HK-2 (cell line): Measurements from ENCODE around the gene DPH7.
"Not testable (repeated sequence)": the region's sequence is repeated elsewhere in the genome, so short reads cannot be mapped to it uniquely, and the experiment has no call there.

Experiments
- DNase-seq: peaks from one replicate; pipeline ENCODE4 v3.0.0-alpha.2; 2018; ENCODE audit not compliant: unreplicated experiment

DPH7 gene

DNA sequence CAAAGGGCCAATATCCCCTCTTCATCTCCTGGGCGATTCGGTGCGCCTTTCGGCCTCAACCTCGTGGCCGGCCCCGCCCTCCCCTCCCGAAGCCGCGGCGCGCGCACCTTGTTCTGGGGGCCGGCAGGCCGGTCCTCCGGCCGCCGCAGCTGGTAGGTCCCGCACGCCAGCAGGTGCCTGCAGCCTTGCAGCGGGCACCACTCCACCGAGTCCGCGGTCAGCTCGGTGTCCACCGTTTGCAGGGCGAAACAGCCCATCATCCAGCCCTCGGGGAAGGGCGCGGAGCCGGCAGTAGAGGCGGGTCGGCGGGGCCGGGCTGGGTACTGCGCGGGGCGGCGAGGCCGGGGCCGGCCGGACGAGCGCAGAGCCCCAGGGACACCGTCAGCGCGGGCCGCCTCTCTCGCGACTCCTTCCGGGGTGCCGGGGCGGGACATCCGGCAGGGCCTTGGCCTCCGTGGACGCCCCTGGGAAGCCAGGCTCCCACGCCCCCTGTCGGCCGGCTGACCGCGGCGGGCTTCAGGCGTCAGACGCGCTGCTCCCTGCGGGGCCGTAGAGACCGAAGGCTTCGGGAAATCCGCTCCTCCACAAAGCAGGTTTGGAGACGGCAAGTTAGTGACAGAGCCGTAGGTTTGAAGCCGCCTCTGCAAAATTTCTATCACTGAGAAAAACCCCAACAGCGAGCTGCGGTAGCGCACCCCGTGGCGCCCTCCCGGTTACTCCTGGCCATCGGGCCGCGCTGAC lies at the start of gene DPH7:
Gene DPH7 (minus strand): TSS at position 408 of the 741 bp plus-strand sequence. CDS start 148 bp downstream, at position 260.
- DNase-seq = peak; percentile 95

GRCh38 chr9:137627406-137627805 lies 48.7 kb upstream of the DPH7 start:
- DNase-seq = not testable (repeated sequence)

DNA sequence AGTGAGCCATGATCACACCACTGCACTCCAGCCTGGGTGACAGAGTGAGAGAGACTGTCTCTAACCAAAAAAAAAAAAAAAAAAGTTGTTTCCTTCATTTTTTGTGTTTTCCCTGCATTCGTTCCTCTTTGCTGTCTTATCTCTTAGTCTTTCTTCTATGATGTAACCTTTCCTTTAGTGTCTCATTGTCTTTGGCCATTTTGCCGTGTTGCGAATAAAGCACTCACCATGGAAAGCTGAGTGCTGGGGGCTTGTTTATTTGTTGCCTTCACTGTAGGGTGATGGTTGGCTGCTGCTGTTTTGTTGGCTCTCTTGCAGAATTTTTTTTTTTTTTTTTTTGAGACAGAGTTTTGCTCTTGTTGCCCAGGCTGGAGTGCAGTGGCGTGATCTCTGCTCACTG lies 47.7 kb upstream of the DPH7 start:
- DNase-seq = no peak

GRCh38 chr9:137622211-137622610 lies 43.5 kb upstream of the DPH7 start:
- DNase-seq = not testable (repeated sequence)

DNA sequence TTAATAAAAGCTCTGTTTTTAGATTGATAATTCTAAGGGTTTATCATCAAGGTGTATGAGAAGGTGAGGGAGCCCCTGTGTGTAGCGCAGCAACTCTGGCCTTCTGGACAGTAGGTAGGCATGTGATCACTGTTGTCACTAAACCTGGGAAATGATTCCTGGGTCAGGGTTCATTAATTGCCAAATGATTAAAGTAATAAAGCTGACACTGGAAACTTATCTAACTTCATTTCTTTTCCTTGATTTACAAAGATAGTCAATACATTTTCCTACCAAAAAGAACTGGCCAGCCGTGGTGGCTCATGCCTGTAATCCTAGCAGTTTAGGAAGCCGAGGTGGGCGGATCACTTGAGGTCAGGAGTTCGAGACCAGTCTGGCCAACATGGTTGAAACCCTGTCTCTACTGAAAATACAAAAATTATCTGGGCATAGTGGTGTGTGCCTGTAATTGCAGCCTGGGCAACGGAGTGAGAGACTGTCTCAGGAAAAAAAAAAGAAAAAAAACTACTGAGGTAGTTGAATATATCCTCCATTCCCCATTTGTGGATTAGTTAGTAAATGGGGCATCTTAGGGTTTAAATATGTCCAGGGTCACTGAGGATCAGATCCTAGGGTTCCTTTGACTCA lies 42.5 kb upstream of the DPH7 start:
- no peak for DNase-seq

DNA sequence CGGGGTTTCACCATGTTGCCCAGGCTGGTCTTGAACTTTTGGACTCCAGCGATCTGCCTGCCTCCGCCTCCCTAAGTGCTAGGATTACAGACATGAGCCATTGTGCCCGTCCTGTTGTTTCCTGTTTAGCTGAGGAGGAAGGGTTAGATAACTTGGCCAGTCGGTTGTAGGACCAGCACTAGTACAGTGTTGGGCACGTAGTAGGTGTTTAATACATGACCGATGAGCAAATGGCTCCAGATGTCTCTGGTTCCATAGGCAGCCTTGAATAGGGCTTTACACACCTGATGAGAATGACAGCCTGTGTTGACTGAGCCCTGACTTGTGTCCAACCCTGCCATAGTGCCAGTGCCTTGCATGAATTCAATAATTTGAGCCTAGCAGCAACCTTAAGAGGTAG lies 41.9 kb upstream of the DPH7 start:
- no peak for DNase-seq

- no peak for DNase-seq
These were observed 41.3 kb upstream of the DPH7 start for GRCh38 chr9:137620048-137620405.

DNA sequence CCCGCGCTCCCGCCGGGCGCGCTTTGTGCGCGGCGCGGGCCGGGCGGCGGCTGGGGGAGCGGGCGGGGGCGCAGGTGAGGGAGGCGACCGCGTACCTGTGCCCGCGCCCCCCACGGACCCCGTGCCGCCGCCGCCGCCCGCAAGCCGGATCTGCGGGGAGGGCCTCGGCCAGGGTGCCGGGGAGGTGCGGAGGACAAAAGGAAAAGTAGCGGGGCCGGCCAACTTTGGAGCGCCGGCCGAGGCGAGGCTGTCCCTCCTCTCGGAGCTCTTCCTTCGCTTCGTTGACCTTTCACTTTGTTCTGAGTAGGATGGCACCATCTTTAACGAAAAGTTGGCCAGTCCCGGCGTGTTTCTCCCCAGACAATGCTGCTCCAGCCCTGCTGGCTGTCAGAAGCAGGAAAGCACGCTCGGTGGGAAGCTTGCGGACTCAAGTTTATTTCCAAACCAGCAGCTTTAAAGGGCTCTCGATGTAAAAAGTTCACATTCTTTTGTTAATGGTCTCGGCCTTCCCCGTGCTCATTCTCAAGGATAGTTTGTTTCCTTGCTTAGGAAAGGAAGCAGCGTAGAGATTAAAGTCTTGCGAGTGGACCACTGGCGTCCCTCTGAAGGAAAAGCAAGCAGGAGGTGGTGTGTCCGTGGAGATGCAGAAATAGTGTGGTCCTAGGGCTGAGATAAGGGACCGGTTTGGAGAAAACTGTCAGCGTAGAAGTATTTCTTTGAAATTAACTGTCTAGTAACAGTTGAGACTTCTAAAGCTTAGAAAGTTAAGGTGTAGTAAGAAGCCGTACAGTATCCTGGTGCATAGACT lies 40.7 kb upstream of the DPH7 start:
- DNase-seq = peak; percentile 39

DNA sequence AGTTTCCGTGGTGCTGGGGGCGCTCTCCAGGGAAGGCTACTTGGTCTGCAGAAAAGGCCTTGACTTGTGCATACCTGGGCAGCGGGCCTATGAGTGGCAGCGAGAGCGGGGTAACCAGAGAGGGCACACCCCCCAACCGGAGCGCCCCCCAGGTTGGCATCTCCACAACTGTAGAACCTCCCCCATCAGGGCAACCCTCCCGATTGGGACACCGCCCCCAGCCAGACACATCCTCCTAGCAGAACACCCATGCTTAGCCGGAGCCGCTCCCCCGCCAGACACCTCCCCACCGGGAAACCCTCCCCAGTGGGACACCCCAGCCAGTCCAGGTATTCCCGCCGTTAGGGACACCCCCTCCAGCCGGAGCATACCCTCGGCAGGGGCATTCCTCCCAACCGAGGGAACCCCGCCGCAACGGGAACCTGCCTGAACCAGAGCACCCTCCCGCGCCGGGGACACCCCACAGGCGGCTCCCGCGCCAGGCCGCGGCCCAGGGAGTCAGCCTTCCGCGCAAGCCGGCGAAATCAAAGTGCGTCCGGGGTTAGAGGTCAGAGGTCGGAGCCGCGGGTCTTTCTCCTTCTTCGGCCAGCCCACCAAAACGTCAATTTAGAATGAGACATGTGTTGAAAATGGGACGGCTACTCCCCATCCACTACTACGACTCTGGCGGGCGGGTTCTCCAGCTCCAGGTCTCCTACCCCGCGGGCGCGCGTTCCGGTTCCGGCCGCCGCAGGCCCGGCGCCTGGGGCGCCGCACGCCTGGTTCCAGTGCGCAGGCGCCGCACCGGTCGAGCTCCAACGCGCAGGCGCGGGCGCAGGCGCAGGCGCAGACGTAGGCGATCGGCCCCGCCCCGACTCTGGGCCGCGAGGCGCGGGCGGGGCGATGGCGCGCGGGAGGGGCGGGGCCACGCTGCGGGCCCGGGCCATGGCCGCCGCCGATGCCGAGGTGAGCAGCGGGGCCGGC lies 39.7 kb upstream of the DPH7 start, which contains the start of gene EHMT1:
Gene EHMT1 (plus strand): TSS at position 901 of the 963 bp plus-strand sequence. CDS start 24 bp downstream, at position 925.
- peak; percentile 87 for DNase-seq

GRCh38 chr9:137615387-137615871 lies 36.7 kb upstream of the DPH7 start:
- DNase-seq = no peak

GRCh38 chr9:137614631-137615386 lies 36.1 kb upstream of the DPH7 start:
- no peak for DNase-seq

DNA sequence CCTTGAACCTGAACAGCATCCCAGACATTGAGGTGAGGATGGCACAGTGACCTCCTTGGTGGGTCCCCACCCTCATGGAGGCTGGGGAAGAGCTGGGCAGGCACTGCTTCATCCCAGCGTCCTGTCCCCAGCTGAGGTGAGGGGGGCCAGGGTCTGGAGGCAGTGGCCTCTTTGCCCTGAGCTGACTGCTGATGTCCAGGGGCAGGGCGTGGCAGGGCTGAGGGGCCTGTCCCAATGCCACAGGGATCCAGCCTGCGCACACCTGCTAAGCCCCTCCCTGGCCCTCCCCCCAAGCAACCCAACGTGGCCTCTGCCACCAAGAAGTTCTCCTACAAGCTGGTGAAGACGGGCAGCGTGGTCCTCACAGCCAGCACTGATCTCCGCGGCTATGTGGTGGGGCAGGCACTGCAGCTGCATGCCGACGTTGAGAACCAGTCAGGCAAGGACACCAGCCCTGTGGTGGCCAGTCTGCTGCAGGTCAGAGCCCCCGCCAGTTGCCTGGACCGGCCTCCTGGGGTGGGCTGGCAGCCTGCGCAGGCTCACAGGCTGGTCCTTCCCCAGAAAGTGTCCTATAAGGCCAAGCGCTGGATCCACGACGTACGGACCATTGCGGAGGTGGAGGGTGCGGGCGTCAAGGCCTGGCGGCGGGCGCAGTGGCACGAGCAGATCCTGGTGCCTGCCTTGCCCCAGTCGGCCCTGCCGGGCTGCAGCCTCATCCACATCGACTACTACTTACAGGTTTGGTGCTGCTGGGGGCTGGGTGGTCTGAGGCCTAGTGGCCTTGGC lies 35.2 kb upstream of the DPH7 start:
- no peak for DNase-seq

DNA sequence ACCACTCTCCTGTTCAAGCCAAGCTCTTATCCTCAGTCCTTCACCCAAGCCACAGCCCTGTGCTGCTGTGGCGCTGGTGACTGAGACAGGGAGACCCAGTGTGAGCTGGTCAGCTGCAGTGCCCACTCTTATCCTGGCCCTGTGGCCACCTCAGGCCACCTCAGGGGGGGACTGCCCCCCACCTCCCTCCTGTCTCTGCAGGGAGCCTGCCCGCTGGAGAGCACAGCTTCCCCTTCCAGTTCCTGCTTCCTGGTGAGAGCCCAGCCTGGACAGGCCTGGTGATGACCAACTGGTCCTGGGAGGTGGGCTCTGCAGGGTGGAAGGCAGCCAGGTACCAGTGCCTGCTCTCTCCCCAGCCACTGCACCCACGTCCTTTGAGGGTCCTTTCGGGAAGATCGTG lies 34.5 kb upstream of the DPH7 start:
- no peak for DNase-seq

- DNase-seq = no peak
These were observed 34.0 kb upstream of the DPH7 start for GRCh38 chr9:137612741-137613142.

GRCh38 chr9:137611623-137612609 lies 33.2 kb upstream of the DPH7 start:
- DNase-seq = peak; percentile 95

- no peak for DNase-seq
These were observed 32.2 kb upstream of the DPH7 start for GRCh38 chr9:137610944-137611343.

- DNase-seq = peak; percentile 52
These were observed 28.6 kb upstream of the DPH7 start for GRCh38 chr9:137607141-137607857.

GRCh38 chr9:137606734-137607138 lies 28.0 kb upstream of the DPH7 start:
- DNase-seq = peak; percentile 33
